Ectodermal cell (in vitro differentiated cells): ENCODE measurements around the gene GALNT10.

Experiments used
- H3K27ac ChIP-seq: 2 replicates; pipeline ENCODE4 v1.7.0; 2013; ENCODE audit warnings: mild to moderate bottlenecking, low read depth, low read length; ENCODE audit not compliant: insufficient read depth, poor library complexity, severe bottlenecking
- H3K27me3 ChIP-seq: 2 replicates; pipeline ENCODE4 v1.7.0; 2013; ENCODE audit warnings: mild to moderate bottlenecking, low read length; ENCODE audit not compliant: insufficient read depth, control insufficient read depth, poor library complexity, severe bottlenecking
- H3K36me3 ChIP-seq: one replicate; pipeline ENCODE4 v1.7.0; 2013; ENCODE audit warnings: low read length; ENCODE audit not compliant: control insufficient read depth, insufficient read depth
- H3K4me1 ChIP-seq: one replicate; pipeline ENCODE4 v1.7.0; 2013; ENCODE audit warnings: low read length; ENCODE audit not compliant: control insufficient read depth, insufficient read depth
- H3K4me3 ChIP-seq: 2 replicates; pipeline ENCODE4 v1.7.0; 2013; ENCODE audit warnings: low read depth, low read length, control low read depth; ENCODE audit not compliant: insufficient read depth
- H3K9me3 ChIP-seq: 2 replicates; pipeline ENCODE4 v1.7.0; 2013; ENCODE audit warnings: mild to moderate bottlenecking, low read length, moderate library complexity; ENCODE audit not compliant: control insufficient read depth
- WGBS, 2 experiments: methylation state at CpG; one replicate each; pipeline ENCODE4 v1.1.7; 2013; ENCODE audit warnings: missing lambda C conversion rate in 2 of 2; 5-methylcytosine and 5-hydroxymethylcytosine counted together

GALNT10 gene

DNA sequence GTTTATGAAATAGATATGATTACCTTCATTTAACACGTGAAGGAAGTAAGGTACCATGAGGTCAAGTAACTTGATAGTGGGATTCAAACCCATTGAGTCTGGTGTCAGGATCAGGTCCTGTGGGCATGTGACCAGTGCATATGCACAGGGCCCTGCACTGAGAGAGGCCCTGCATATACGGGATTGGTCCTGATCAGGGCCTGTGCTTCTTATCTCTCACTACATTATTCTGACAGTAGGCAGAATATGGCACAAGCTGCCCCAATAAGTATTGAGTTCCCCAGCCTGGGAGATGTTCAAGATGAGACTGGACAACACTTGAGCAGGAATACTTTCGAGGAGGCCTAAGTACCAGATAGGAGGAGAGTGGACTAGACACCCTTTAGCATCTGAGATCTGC lies 44.0 kb downstream of the GALNT10 start:
- Histone ChIP-seq H3K9me3 (no peaks in the 10 kb centered on the region), H3K4me1 (peaks cover 14% of the 10 kb centered on the region), H3K27ac (no peak overlapping the region), H3K27me3 (no peaks in the 10 kb centered on the region), H3K36me3 (no peaks in the 10 kb centered on the region), H3K4me3 (no peak overlapping the region)
- WGBS, 2 experiments: 91 to 93% methylated on average over 3 of the region's 3 CpGs

DNA sequence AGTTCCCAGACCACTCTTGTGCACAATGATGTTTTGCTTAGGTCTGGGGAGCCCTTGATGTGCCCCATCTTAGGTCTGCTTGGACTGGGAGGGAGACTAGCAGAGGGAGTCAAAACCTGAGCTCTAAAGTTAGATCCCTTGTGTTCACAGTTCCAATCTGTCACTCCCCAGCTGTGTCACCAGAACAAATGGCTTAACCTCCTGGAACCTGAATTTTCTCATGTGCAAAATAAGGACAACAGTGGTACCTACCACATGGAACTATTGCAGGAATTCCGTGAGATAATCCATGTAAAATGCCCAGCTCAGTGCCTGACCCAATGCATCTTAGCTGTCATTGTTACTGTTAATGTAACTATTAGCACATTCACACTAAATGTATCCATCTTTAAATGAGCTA lies 45.5 kb downstream of the GALNT10 start:
- no peaks in the 10 kb centered on the region for H3K27me3 ChIP-seq
- 86 to 94% methylated on average over 1 of the region's 1 CpG for WGBS, 2 experiments
- H3K4me3 ChIP-seq: no peak overlapping the region
- no peak overlapping the region for H3K27ac ChIP-seq
- no peaks in the 10 kb centered on the region for H3K9me3 ChIP-seq
- H3K36me3 ChIP-seq: no peaks in the 10 kb centered on the region
- H3K4me1 ChIP-seq: peaks cover 22% of the 10 kb centered on the region

DNA sequence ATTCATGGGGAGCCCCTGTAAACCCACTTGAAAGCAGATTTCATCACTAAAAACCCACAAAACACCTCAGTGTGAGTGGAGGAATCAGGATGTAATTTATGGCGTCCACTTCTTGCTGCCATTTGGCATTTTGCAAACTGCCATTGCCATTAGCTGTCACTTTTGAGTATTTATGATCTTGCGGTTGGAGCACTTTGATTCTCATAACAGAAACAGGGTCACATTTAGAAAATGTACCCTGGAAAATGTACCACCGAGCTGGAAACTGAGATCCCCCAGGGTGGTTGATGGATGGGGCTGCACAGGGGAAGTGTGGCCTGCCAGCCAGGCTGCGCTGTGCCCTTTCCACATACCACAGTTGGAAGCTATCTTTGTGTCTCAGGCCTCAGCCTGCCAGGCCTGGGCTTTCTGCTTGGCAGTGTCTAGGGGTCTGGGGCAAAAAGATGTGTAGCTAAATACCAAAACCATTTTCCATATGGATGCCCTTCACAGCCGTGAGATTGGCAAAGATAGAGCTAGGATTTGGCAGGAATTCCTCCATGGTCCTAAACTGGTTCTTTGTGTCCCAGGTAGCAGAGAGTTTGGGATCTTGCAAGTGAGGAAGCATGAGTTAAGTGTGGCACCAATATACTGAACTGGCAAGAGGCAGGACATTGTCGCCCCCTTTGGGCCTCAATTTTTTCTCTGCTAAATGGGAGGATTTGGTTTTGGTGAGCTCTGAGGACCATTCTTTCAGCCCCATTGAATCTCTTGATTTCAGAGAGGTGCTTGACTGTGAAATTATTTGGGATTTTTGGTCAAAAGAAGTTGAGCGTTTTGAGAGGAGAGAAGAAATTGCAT lies 46.2 kb downstream of the GALNT10 start:
- Histone ChIP-seq H3K27me3 (no peaks in the 10 kb centered on the region), H3K27ac (no peak overlapping the region), H3K36me3 (no peaks in the 10 kb centered on the region), H3K4me3 (no peak overlapping the region), H3K4me1 (peaks cover 30% of the 10 kb centered on the region), H3K9me3 (no peaks in the 10 kb centered on the region)
- 93 to 94% methylated on average over 7 of the region's 7 CpGs for WGBS, 2 experiments

DNA sequence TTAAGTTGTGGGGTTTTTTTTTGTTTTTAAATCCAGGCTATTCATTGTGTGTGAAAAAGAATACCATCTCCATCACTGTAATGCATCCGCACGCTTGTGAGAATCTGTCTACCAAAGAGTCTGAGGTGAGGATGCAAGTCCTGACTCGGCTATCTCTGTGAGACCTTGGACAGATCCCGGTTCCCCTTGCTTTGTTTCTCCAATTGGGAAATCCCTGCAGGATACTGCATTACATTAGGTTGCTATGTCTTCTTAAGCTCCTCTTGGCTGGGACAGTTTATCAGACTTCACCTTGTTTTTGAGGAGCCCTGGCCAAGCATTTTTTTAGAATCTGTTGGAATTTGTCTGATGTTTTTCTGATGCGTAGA lies 46.8 kb downstream of the GALNT10 start:
- Histone ChIP-seq H3K27ac (no peak overlapping the region), H3K9me3 (no peaks in the 10 kb centered on the region), H3K4me1 (peaks cover 35% of the 10 kb centered on the region), H3K4me3 (no peak overlapping the region), H3K36me3 (no peaks in the 10 kb centered on the region), H3K27me3 (no peaks in the 10 kb centered on the region)
- 88 to 92% methylated on average over 5 of the region's 5 CpGs for WGBS, 2 experiments

DNA sequence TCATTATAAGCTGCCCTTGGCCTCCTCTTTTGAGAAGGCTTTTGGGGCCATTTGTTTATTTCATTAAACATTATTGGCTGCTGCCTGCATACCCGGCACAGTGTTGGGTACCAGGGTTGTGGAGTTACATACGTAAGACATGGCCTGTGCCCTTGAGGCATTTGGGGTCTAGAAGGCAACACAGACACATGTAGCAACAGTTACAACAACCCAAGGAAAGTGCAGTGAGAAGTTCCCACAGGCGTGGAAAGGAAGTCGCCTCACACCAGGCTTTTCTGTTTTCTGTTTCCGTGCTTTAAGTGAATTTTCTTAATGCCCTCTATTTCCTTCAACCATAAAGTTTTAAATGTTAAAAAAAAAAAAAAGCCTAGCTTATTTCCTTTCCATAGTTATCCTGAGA lies 47.4 kb downstream of the GALNT10 start:
- Histone ChIP-seq H3K9me3 (no peaks in the 10 kb centered on the region), H3K4me3 (no peak overlapping the region), H3K4me1 (peaks cover 41% of the 10 kb centered on the region), H3K27me3 (no peaks in the 10 kb centered on the region), H3K36me3 (no peaks in the 10 kb centered on the region), H3K27ac (no peak overlapping the region)
- 93 to 98% methylated on average over 5 of the region's 5 CpGs for WGBS, 2 experiments

DNA sequence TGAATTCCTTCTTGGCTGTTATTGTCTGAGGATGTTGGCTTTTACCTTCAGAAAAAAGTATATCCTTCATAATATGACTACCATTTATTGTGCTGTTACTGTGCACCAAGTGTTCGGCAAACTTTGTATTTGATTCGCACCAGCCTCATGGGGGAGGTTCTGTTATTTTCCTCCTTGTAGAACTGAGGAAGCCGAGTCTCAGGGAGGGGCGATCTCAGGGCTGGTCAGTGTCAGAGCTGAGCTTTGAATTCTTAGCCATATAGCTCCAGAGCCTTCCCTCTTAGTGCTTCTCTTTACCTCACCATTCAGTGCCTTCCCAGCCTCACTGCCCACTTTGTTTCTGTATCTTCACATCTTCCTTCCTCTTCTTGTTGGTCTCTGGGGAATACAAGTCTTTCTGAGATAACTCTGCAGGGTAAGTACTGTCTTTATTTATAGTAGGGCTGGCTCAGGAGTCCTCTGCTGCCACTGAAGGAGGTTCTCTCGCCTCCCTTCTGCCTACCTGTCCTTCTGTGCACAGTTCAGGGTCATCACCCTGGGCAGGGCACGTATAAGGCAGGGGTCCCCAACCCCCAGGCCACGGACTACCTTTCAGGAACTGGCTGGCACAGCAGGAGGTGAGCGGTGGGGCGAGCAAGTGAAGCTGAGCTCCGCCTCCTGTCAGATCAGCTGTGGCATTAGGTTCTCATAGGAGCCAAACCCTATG lies 48.4 kb downstream of the GALNT10 start:
- no peak overlapping the region for H3K4me3 ChIP-seq
- H3K9me3 ChIP-seq: no peaks in the 10 kb centered on the region
- WGBS, 2 experiments: 54% methylated on average over 10 of the region's 10 CpGs
- no peaks in the 10 kb centered on the region for H3K36me3 ChIP-seq
- peaks cover 44% of the 10 kb centered on the region for H3K4me1 ChIP-seq
- H3K27ac ChIP-seq: no peak overlapping the region
- H3K27me3 ChIP-seq: no peaks in the 10 kb centered on the region

DNA sequence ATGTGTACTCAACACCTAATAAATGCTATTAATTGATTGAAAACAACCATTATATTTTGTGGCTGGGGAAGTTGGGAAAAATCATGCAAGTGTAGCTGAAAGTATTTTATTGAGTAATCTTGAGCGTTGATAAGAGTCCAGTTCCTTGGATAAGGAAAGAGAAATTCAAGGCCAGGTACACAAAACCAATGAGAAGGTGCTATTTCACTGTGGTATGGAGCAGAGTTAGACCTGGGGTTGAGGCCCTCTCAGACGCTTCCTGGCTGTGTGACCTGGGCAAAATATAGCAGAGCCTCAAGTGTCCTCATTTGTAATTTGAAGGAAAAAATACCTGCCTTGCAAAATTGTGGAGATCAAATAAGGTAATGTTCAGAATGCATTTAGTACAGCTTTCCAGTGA lies 50.1 kb downstream of the GALNT10 start:
- WGBS, 2 experiments: 95% methylated on average over 2 of the region's 2 CpGs
- H3K36me3 ChIP-seq: no peaks in the 10 kb centered on the region
- H3K9me3 ChIP-seq: no peaks in the 10 kb centered on the region
- no peaks in the 10 kb centered on the region for H3K27me3 ChIP-seq
- H3K4me3 ChIP-seq: no peak overlapping the region
- H3K27ac ChIP-seq: no peak overlapping the region
- peaks cover 43% of the 10 kb centered on the region for H3K4me1 ChIP-seq

DNA sequence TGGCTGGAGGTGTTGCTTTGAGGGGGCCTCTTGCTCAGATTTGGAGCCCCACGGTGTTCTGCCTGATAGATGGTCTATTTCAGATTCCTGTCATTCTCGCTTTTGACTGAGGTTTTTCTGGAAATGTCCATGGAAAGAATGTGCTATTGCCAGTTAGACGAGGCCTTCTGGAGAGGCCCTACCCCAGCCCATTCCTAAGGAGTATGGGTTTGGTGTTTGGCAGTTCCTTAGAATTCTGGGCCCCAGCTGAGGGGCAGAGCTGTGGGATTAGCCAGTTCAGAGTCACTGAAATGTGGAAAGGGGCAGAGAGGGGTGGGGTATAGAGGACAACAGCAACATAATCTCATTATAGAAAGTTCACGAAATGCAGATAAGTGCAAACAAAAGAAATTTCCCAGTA lies 50.5 kb downstream of the GALNT10 start:
- Histone ChIP-seq H3K36me3 (no peaks in the 10 kb centered on the region), H3K4me1 (peaks cover 43% of the 10 kb centered on the region), H3K27ac (no peak overlapping the region), H3K4me3 (no peak overlapping the region), H3K27me3 (no peaks in the 10 kb centered on the region), H3K9me3 (no peaks in the 10 kb centered on the region)
- 73 to 81% methylated on average over 4 of the region's 4 CpGs for WGBS, 2 experiments

DNA sequence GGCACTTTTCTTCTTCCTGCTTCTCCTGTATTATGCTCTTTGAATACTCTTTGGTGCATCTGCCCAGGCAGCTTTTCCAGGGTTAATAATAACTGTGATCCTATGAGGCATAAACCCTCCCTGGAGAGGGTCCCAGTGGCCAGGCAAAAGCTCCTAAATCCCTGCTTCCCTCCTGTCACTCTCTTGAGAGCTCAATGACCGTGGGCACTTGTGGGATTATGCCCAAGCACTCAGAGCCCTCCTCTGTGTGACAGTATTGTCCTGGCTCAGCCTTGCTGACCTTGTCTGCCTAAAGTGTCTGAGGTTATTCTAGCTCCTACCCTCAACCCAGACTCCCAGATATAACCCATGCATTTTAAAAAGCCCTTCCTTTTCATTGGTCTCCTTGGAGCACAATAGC lies 51.9 kb downstream of the GALNT10 start:
- H3K4me1 ChIP-seq: peaks cover 43% of the 10 kb centered on the region
- no peak overlapping the region for H3K4me3 ChIP-seq
- no peaks in the 10 kb centered on the region for H3K27me3 ChIP-seq
- H3K36me3 ChIP-seq: no peaks in the 10 kb centered on the region
- H3K9me3 ChIP-seq: no peaks in the 10 kb centered on the region
- WGBS, 2 experiments: 48 to 73% methylated on average over 1 of the region's 1 CpG
- H3K27ac ChIP-seq: peak overlapping the region; percentile 33

DNA sequence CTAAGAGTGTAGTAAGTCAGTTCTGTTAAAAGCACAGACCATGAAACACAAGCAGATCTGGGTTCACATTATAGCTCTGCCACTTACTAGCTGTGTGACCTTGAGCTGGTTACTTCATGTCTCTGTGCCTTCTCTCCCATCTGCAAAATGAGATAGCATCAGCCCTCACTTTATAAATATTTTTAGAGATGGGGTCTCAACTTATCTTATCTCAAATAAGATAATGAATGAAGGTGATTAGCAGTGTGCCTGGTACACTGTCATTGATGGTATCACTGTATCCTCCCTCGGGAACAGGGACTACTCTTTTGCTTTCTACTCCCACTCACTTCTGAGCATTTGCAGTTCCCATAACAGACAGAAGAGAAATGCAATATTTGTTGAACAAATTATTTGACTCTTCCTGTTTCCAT lies 52.4 kb downstream of the GALNT10 start:
- WGBS, 2 experiments: 0% methylated on average over 1 of the region's 1 CpG
- H3K9me3 ChIP-seq: no peaks in the 10 kb centered on the region
- H3K27ac ChIP-seq: no peak overlapping the region
- peaks cover 41% of the 10 kb centered on the region for H3K4me1 ChIP-seq
- no peak overlapping the region for H3K4me3 ChIP-seq
- no peaks in the 10 kb centered on the region for H3K36me3 ChIP-seq
- no peaks in the 10 kb centered on the region for H3K27me3 ChIP-seq
